OCI-LY1 (cell line): ENCODE results near the gene ZNF521.

Source experiments
- H2AFZ ChIP-seq: fragments of 200-600 bp; sonication (generic), shearing (Covaris generic); 2 replicates; pipeline ENCODE4 v1.6.0; 2014; ENCODE audit warnings: antibody characterized with exemption, mild to moderate bottlenecking, low read length
- H3F3A ChIP-seq: fragments of 200-600 bp; sonication (generic), shearing (Covaris generic); 2 replicates; pipeline ENCODE4 v1.6.0; 2014; ENCODE audit warnings: mild to moderate bottlenecking, antibody characterized with exemption, low read length, moderate library complexity; ENCODE audit not compliant: insufficient read depth
- H3K27ac ChIP-seq: fragments of 200-600 bp; sonication (generic); 2 replicates; pipeline ENCODE4 v1.5.1; 2014; ENCODE audit warnings: low read length, mixed run types, mild to moderate bottlenecking, low read depth; ENCODE audit not compliant: poor library complexity, severe bottlenecking
- H3K27me3 ChIP-seq: fragments of 200-600 bp; sonication (generic); 2 replicates; pipeline ENCODE4 v1.6.0; 2014; ENCODE audit warnings: antibody characterized with exemption, mild to moderate bottlenecking, low read length, moderate library complexity; ENCODE audit not compliant: insufficient read depth
- H3K36me3 ChIP-seq: fragments of 200-600 bp; sonication (generic); 2 replicates; pipeline ENCODE4 v1.6.1; 2014; ENCODE audit warnings: mild to moderate bottlenecking, antibody characterized with exemption, low read length, moderate library complexity, mixed read lengths; ENCODE audit not compliant: insufficient read depth
- H3K4me1 ChIP-seq: fragments of 200-600 bp; sonication (generic); 2 replicates; pipeline ENCODE4 v1.5.1; 2014; ENCODE audit warnings: mild to moderate bottlenecking, low read length, moderate library complexity; ENCODE audit not compliant: insufficient read depth, severe bottlenecking
- H3K4me2 ChIP-seq: fragments of 200-600 bp; sonication (generic), shearing (Covaris generic); 2 replicates; pipeline ENCODE4 v1.6.1; 2014; ENCODE audit warnings: low read length
- H3K4me3 ChIP-seq: fragments of 200-600 bp; sonication (generic); 2 replicates; pipeline ENCODE4 v1.5.1; 2014; ENCODE audit warnings: low read length, low read depth, mild to moderate bottlenecking, mixed read lengths; ENCODE audit not compliant: poor library complexity, severe bottlenecking
- H3K79me2 ChIP-seq: fragments of 200-600 bp; shearing (Covaris generic); 2 replicates; pipeline ENCODE4 v1.6.1; 2016; ENCODE audit warnings: mixed run types, low read length, mixed read lengths; ENCODE audit not compliant: insufficient read depth
- H3K9ac ChIP-seq: fragments of 200-600 bp; sonication (generic), shearing (Covaris generic); 2 replicates; pipeline ENCODE4 v1.6.1; 2014; ENCODE audit warnings: mild to moderate bottlenecking, low read length, mixed read lengths
- H3K9me2 ChIP-seq: fragments of 200-600 bp; sonication (generic), shearing (Covaris generic); 2 replicates; pipeline ENCODE4 v1.6.1; 2014; ENCODE audit warnings: low read depth, mild to moderate bottlenecking, low read length, mixed read lengths
- H3K9me3 ChIP-seq: fragments of 200-600 bp; shearing (Covaris generic); 2 replicates; pipeline ENCODE4 v1.6.1; 2014; ENCODE audit warnings: low read length, mixed read lengths
- H4K20me1 ChIP-seq: fragments of 200-600 bp; sonication (generic), shearing (Covaris generic); 2 replicates; pipeline ENCODE4 v1.6.0; 2016; ENCODE audit warnings: mild to moderate bottlenecking, low read length; ENCODE audit not compliant: insufficient read depth
- CTCF ChIP-seq: fragments of 200-600 bp; sonication (generic), shearing (Covaris generic); IDR thresholded peaks from 2 replicates; pipeline ENCODE4 v1.5.1; 2017; ENCODE audit warnings: mild to moderate bottlenecking, antibody characterized with exemption, low read length, moderate library complexity, mixed read lengths
- EZH2 ChIP-seq: fragments of 200-600 bp; sonication (generic), shearing (Covaris generic); IDR thresholded peaks from 2 replicates; pipeline ENCODE4 v1.8.0; 2017; ENCODE audit warnings: borderline replicate concordance, mixed run types, mild to moderate bottlenecking, antibody characterized with exemption, low read length, moderate library complexity, mixed read lengths

Gene ZNF521

GRCh38 chr18:25244924-25245698, 106.9 kb downstream of the ZNF521 start:
- Histone ChIP-seq H3K4me2 (no peak overlapping the region), H4K20me1 (no peaks in the 10 kb centered on the region), H3F3A (no peaks in the 10 kb centered on the region), H3K36me3 (no peaks in the 10 kb centered on the region), H3K9me3 (no peaks in the 10 kb centered on the region), H3K4me3 (no peak overlapping the region), H3K9ac (no peak overlapping the region), H3K4me1 (peaks cover under 1% of the 10 kb centered on the region), H3K27ac (no peak overlapping the region), H3K79me2 (no peaks in the 10 kb centered on the region), H2AFZ (no peak overlapping the region), H3K9me2 (no peaks in the 10 kb centered on the region), H3K27me3 (no peaks in the 10 kb centered on the region)
- TF ChIP-seq EZH2 (no peak), CTCF (no peak)

- Histone ChIP-seq H3K27ac (no peak overlapping the region), H3K36me3 (no peaks in the 10 kb centered on the region), H3K4me1 (peaks cover 10% of the 10 kb centered on the region), H3K9me2 (no peaks in the 10 kb centered on the region), H3K4me3 (no peak overlapping the region), H3K9me3 (no peaks in the 10 kb centered on the region), H3K79me2 (no peaks in the 10 kb centered on the region), H3K27me3 (no peaks in the 10 kb centered on the region), H2AFZ (no peak overlapping the region), H3K4me2 (no peak overlapping the region), H3F3A (no peaks in the 10 kb centered on the region), H4K20me1 (no peaks in the 10 kb centered on the region), H3K9ac (no peak overlapping the region)
- no peak for TF ChIP-seq CTCF
- TF ChIP-seq EZH2 = no peak
These were observed 107.8 kb downstream of the ZNF521 start for GRCh38 chr18:25244170-25244569.

GRCh38 chr18:25243754-25244153, 108.2 kb downstream of the ZNF521 start:
- Histone ChIP-seq H3K9me3 (no peaks in the 10 kb centered on the region), H3K4me3 (no peak overlapping the region), H3K27me3 (no peaks in the 10 kb centered on the region), H2AFZ (no peak overlapping the region), H3K9me2 (no peaks in the 10 kb centered on the region), H3K36me3 (no peaks in the 10 kb centered on the region), H3K27ac (no peak overlapping the region), H3K4me2 (no peak overlapping the region), H3K4me1 (peaks cover 14% of the 10 kb centered on the region), H3K9ac (no peak overlapping the region), H3K79me2 (no peaks in the 10 kb centered on the region), H3F3A (no peaks in the 10 kb centered on the region), H4K20me1 (no peaks in the 10 kb centered on the region)
- TF ChIP-seq CTCF = no peak
- TF ChIP-seq EZH2 = no peak
